GM12874 (cell line): ENCODE measurements around the gene F2.

Experiments used
- CTCF ChIP-seq: IDR thresholded peaks from 2 replicates; pipeline ENCODE4 v1.5.1; 2011; ENCODE audit warnings: low read depth, mild to moderate bottlenecking, control low read depth, low read length, moderate library complexity; ENCODE audit not compliant: insufficient read depth

F2 gene

GRCh38 chr11:46760429-46761128 lies 41.6 kb downstream of the F2 start:
- TF ChIP-seq CTCF = no peak

GRCh38 chr11:46761807-46762206 lies 42.8 kb downstream of the F2 start:
- TF ChIP-seq CTCF = no peak

GRCh38 chr11:46762248-46762647 lies 43.2 kb downstream of the F2 start:
- no peak for TF ChIP-seq CTCF

- no peak for TF ChIP-seq CTCF
Measured at GRCh38 chr11:46766656-46767055, 47.6 kb downstream of the F2 start.

- TF ChIP-seq CTCF = no peak
Measured at GRCh38 chr11:46769636-46770221, 50.7 kb downstream of the F2 start.

- no peak for TF ChIP-seq CTCF
Measured at GRCh38 chr11:46776878-46777277, 57.9 kb downstream of the F2 start.

- no peak for TF ChIP-seq CTCF
Measured at GRCh38 chr11:46778416-46778815, 59.4 kb downstream of the F2 start.
